K562 (cell line): Measurements from ENCODE around the gene FCAMR. TPM values are rescaled to one million over a fixed set of nuclear protein-coding genes. Genes with fewer than 3 reads are reported as not detected.

Experiments
- ATAC-seq: fragments of 200-7000 bp; cut with Tn5 transposase; 3 replicates; pipeline ENCODE4 v1.9.1; 2020; ENCODE audit warnings: moderate library complexity
- Bru-seq: library from RNA; stranded (reverse); fragments of 400-500 nt; gene quantifications from one replicate; lab custom pipeline; 2021; lab: Mats Ljungman, UMichigan
- BruChase-seq, 2 experiments: library from RNA; stranded (reverse); fragments of 400-500 nt; gene quantifications; one replicate each; lab custom pipeline; 2021; lab: Mats Ljungman, UMichigan
- BruUV-seq: library from RNA; stranded (reverse); fragments of 400-500 nt; replicated peaks from 2 replicates; lab custom pipeline; 2021; lab: Mats Ljungman, UMichigan
- CTCF ChIA-PET: fragments of 300-600 bp; formaldehyde crosslinking; extraction: SDS; loops from one replicate; lab custom pipeline; 2021; ENCODE audit warnings: low intra/inter-chr PET ratio; lab: Yijun Ruan, JAX
- POLR2A ChIA-PET: fragments of 300-600, 350-650 bp; sonication (Branson Sonifier 250); formaldehyde crosslinking; extraction: SDS; loops from one replicate; lab custom pipeline; 2021; ENCODE audit warnings: antibody characterized with exemption, inconsistent platforms; lab: Yijun Ruan, JAX
- DNase-seq, 4 experiments: peaks; one replicate each; pipeline versions ENCODE4 v3.0.0 to v3.0.0-alpha.2; 2011 to 2018; ENCODE audit warnings: low spot score in 3 of 4, mixed read lengths in 3 of 4; ENCODE audit errors: extremely low read depth in 1 of 4
- FAIRE-seq: peaks from 2 replicates; lab custom pipeline; 2011; peaks lifted over from hg19 to GRCh38; lab: Jason Lieb, UNC
- H2AFZ ChIP-seq: 2 replicates; pipeline ENCODE4 v1.6.0; 2011; ENCODE audit warnings: low read depth, low read length, control low read depth, inconsistent platforms
- H3K27ac ChIP-seq: fragments of 200-600 bp; 3 replicates; pipeline ENCODE4 v1.8.0; 2011; ENCODE audit warnings: low read depth, mild to moderate bottlenecking, control low read depth, inconsistent platforms, low read length, moderate library complexity, mixed read lengths; ENCODE audit errors: extremely low read depth
- H3K27me3 ChIP-seq, 2 experiments: fragments of 300-600 bp in 1 of 2; 2 replicates in 1 of 2; 3 replicates in 1 of 2; pipeline versions ENCODE4 v1.6.0 to v1.8.0; 2011; ENCODE audit warnings: inconsistent platforms in 2 of 2, low read length in 2 of 2, mild to moderate bottlenecking in 1 of 2, mixed read lengths in 1 of 2, moderate library complexity in 1 of 2; ENCODE audit not compliant: control insufficient read depth in 2 of 2, insufficient read depth in 2 of 2
- H3K36me3 ChIP-seq: fragments of 300-600 bp; 3 replicates; pipeline ENCODE4 v1.8.0; 2011; ENCODE audit warnings: mild to moderate bottlenecking, low read length, inconsistent platforms; ENCODE audit not compliant: control insufficient read depth, insufficient read depth
- H3K4me1 ChIP-seq, 2 experiments: fragments of 200-600 bp in 1 of 2; replicated peaks in 1 of 2; 2 replicates in 1 of 2; 3 replicates in 1 of 2; pipeline versions ENCODE4 v1.5.1 to v1.8.0; 2011; ENCODE audit warnings: inconsistent platforms in 2 of 2, low read length in 2 of 2, mild to moderate bottlenecking in 1 of 2, mixed read lengths in 1 of 2, moderate library complexity in 1 of 2; ENCODE audit not compliant: control insufficient read depth in 2 of 2, insufficient read depth in 2 of 2
- H3K4me2 ChIP-seq: 2 replicates; pipeline ENCODE4 v1.6.1; 2011; ENCODE audit warnings: low read length, control low read depth, inconsistent platforms, mixed read lengths; ENCODE audit not compliant: insufficient read depth
- H3K4me3 ChIP-seq: fragments of 200-600 bp; sonication (generic), shearing (Covaris generic); 2 replicates; pipeline ENCODE4 v1.5.1; 2016; ENCODE audit warnings: control low read depth, inconsistent platforms
- H3K79me2 ChIP-seq: fragments of 200-600 bp; 3 replicates; pipeline ENCODE4 v1.8.0; 2011; ENCODE audit warnings: low read length, inconsistent platforms; ENCODE audit not compliant: control insufficient read depth, insufficient read depth
- H3K9ac ChIP-seq, 2 experiments: 2 replicates each; pipeline versions ENCODE4 v1.6.0 to v1.6.1; 2011; ENCODE audit warnings: low read depth in 2 of 2, low read length in 2 of 2, control low read depth in 1 of 2, inconsistent platforms in 1 of 2, mild to moderate bottlenecking in 1 of 2, mixed read lengths in 1 of 2; ENCODE audit not compliant: insufficient read depth in 1 of 2
- H3K9me1 ChIP-seq: one replicate; pipeline ENCODE4 v1.6.0; 2011; ENCODE audit warnings: inconsistent platforms, mild to moderate bottlenecking, low read length, moderate library complexity; ENCODE audit not compliant: control insufficient read depth, insufficient read depth
- H3K9me3 ChIP-seq: replicated peaks from 2 replicates; pipeline ENCODE4 v1.5.1; 2011; ENCODE audit warnings: low read depth, low read length, inconsistent platforms; ENCODE audit not compliant: control insufficient read depth, insufficient read depth
- H4K20me1 ChIP-seq: replicated peaks from 2 replicates; pipeline ENCODE4 v1.6.1; 2011; ENCODE audit warnings: low read length, inconsistent platforms, mixed read lengths; ENCODE audit not compliant: control insufficient read depth, insufficient read depth
- BRD4 ChIP-seq: fragments of 200-600 bp; sonication (generic); IDR thresholded peaks from 2 replicates; pipeline ENCODE4 v1.6.1; 2017; ENCODE audit warnings: inconsistent platforms
- CBFA2T3 ChIP-seq: fragments of 450-650 bp; IDR thresholded peaks from 2 replicates; pipeline ENCODE4 v1.6.1; 2017
- CEBPG ChIP-seq, 3 experiments: fragments of 200-800 bp in 1 of 3; sonication (Bioruptor generic) in 1 of 3; sonication (generic) in 1 of 3; formaldehyde crosslinking in 1 of 3; IDR thresholded peaks in 2 of 3; conservative IDR thresholded peaks in 1 of 3; 2 replicates each; pipeline versions ENCODE4 v1.6.1 to v1.8.0; 2016 to 2022; ENCODE audit warnings: missing compliant biosample characterization in 2 of 3, missing genetic modification characterization in 2 of 3, mild to moderate bottlenecking in 1 of 3, missing genetic modification reagents in 1 of 3
- FOXP4 ChIP-seq: sonication (generic); formaldehyde crosslinking; IDR thresholded peaks from 2 replicates; pipeline ENCODE4 v1.8.0; 2022; ENCODE audit warnings: mild to moderate bottlenecking, missing genetic modification reagents, borderline replicate concordance
- IRF9 ChIP-seq: fragments of 450-650 bp; IDR thresholded peaks from 2 replicates; pipeline ENCODE4 v1.6.1; 2016; ENCODE audit warnings: missing biosample characterization, missing genetic modification characterization
- MCM5 ChIP-seq: fragments of 450-650 bp; IDR thresholded peaks from 2 replicates; pipeline ENCODE4 v1.6.1; 2016; ENCODE audit warnings: low read depth
- MED1 ChIP-seq: sonication (generic); formaldehyde crosslinking; IDR thresholded peaks from 2 replicates; pipeline ENCODE4 v1.8.1; 2023; ENCODE audit warnings: missing genetic modification reagents, borderline replicate concordance
- MYC ChIP-seq, 2 experiments: fragments of 250-450 bp in 1 of 2; sonication (Bioruptor Pico) in 1 of 2; IDR thresholded peaks; 2 replicates each; pipeline versions ENCODE4 v1.5.1 to v1.6.1; 2012 to 2021; ENCODE audit warnings: low read depth in 2 of 2, borderline replicate concordance in 1 of 2, improper control_type of control experiment in 1 of 2, low read length in 1 of 2, mild to moderate bottlenecking in 1 of 2, moderate library complexity in 1 of 2
- TARDBP ChIP-seq: fragments of 450-650 bp; IDR thresholded peaks from 2 replicates; pipeline ENCODE4 v1.6.1; 2016
- THRA ChIP-seq: fragments of 450-650 bp; IDR thresholded peaks from 2 replicates; pipeline ENCODE4 v1.6.1; 2017; ENCODE audit warnings: mild to moderate bottlenecking, moderate library complexity
- ZBTB26 ChIP-seq: fragments of 450-650 bp; formaldehyde crosslinking; IDR thresholded peaks from 2 replicates; pipeline ENCODE4 v1.4.0; 2022; ENCODE audit warnings: missing genetic modification characterization
- ZNF124 ChIP-seq: sonication (generic); formaldehyde crosslinking; IDR thresholded peaks from 2 replicates; pipeline ENCODE4 v1.8.1; 2022; ENCODE audit warnings: missing genetic modification reagents
- ZNF282 ChIP-seq: sonication (generic); formaldehyde crosslinking; IDR thresholded peaks from 2 replicates; pipeline ENCODE4 v1.8.1; 2023; ENCODE audit warnings: missing genetic modification reagents
- WGBS: fragments of 100-300 bp; shearing (Covaris generic); methylation state at CpG from one replicate; pipeline ENCODE4 v1.1.6; 2016; ENCODE audit warnings: low coverage, mixed read lengths; ENCODE audit not compliant: insufficient coverage; ENCODE audit errors: missing lambda C conversion rate; 5-methylcytosine and 5-hydroxymethylcytosine counted together
- in situ Hi-C: fragments of 300-500 bp; cut with MboI; formaldehyde crosslinking; loops from 4 replicates; pipeline ENCODE4 v1.15.0; 2018; ENCODE audit warnings: inconsistent platforms, mixed read lengths
- intact Hi-C: fragments of 100-400 bp; cut with micrococcal nuclease; formaldehyde crosslinking; loops from 2 replicates; pipeline ENCODE4 v1.14.2; 2022
- long read RNA-seq, 3 experiments: library from polyadenylated mRNA in 2 of 3; library from RNA in 1 of 3; unstranded in 2 of 3; stranded (forward) in 1 of 3; transcript quantifications; one replicate each; pipeline ENCODE4 v2.0.0, GENCODE V29; 2019 to 2022
- polyA minus RNA-seq, 3 experiments: library from RNA; depleted of rRNA, polyadenylated mRNA; stranded (reverse); fragments of >200 nt; gene quantifications; 2 replicates each; pipeline ENCODE4 v1.2.3, GENCODE V29; 2011
- polyA plus RNA-seq, 8 experiments: library from polyadenylated mRNA; depleted of rRNA in 4 of 8; stranded (reverse) in 5 of 8; unstranded in 3 of 8; fragments of >200 nt; fragmentation: Nextera tagmentation in 2 of 8; fragmentation: Illumina TruSeq in 1 of 8; extraction: Ambion mirVana in 2 of 8; extraction: Trizol in 1 of 8; gene quantifications; 2 replicates each; pipeline versions ENCODE4 v1.2.1 to v1.2.3, GENCODE V29; 2011 to 2014; ENCODE audit warnings: inconsistent platforms in 1 of 8, missing spikeins in 1 of 8
- total RNA-seq, 7 experiments: library from RNA; depleted of rRNA in 6 of 7; stranded (reverse); fragments of >200 nt in 6 of 7; fragmentation: Illumina TruSeq in 2 of 7; extraction: Trizol in 2 of 7; gene quantifications; 2 replicates each; pipeline versions ENCODE4 v1.2.1 to v1.2.3, GENCODE V29; 2011 to 2021; ENCODE audit warnings: low replicate concordance in 1 of 7

Gene FCAMR
- not detected in 2 replicates for total RNA-seq (2011; cell fraction: chromatin; rRNA removed; ENCODE audit: low replicate concordance)
- total RNA-seq (2011; cell fraction: nucleolus; rRNA removed), result not detected in 2 replicates
- total RNA-seq (2011; cell fraction: nucleoplasm; rRNA removed), result not detected in 2 replicates
- total RNA-seq (2014; rRNA removed) (not detected in 2 replicates), total RNA-seq (2014; rRNA removed; fragmentation: Illumina TruSeq; extraction: Trizol) (not detected in 2 replicates), total RNA-seq (2015; rRNA removed; fragmentation: Illumina TruSeq; extraction: Trizol) (not detected in 2 replicates), total RNA-seq (2021) (not detected in 2 replicates), polyA plus RNA-seq (2011; rRNA removed) (not detected in 2 replicates), polyA plus RNA-seq (2014; fragmentation: Illumina TruSeq; extraction: Trizol) (not detected in 2 replicates), polyA plus RNA-seq (2014; fragmentation: Nextera tagmentation; extraction: Ambion mirVana) (not detected), polyA plus RNA-seq (2014; rRNA removed) (not detected in 2 replicates), polyA minus RNA-seq (2011; rRNA and poly(A)+ RNA removed) (not detected in 2 replicates), Bru-seq, nascent RNA (not detected), BruChase-seq, experiment 1, labeled RNA remaining after a 2-hour chase (percentile 7 among the genes with signal in this experiment), BruChase-seq, experiment 2, labeled RNA remaining after a 6-hour chase (percentile 8 among the genes with signal in this experiment)
- not detected in 2 replicates for polyA plus RNA-seq (2011; cell fraction: cytosol; rRNA removed)
- not detected in 2 replicates for polyA plus RNA-seq (2011; cell fraction: nucleus; rRNA removed)
- not detected in 2 replicates for polyA plus RNA-seq (2012)
- not detected in 2 replicates for polyA minus RNA-seq (2011; cell fraction: cytosol; rRNA and poly(A)+ RNA removed)
- polyA minus RNA-seq (2011; cell fraction: nucleus; rRNA and poly(A)+ RNA removed), result not detected in 2 replicates
- long read RNA-seq, experiment 1, result 0 reads
- long read RNA-seq, experiment 2, result 0 reads
- long read RNA-seq, experiment 3, result 0 reads

GRCh38 chr1:206970446-206970845, at the start of gene FCAMR:
FCAMR (minus strand) TSS chr1:206970460; CDS start chr1:206970125, 335 bp downstream.
- ChIA-PET CTCF (no interaction called here), POLR2A (interaction anchor here (0.7 to 1.5 kb wide), 2 partner anchors 9 to 28 kb away, joined by 4 to 7 read pairs; no protein-coding TSS in a partner anchor)
- Histone ChIP-seq H2AFZ (no peak within 1 kb of the TSS), H3K9ac (no peak within 1 kb of the TSS), H3K4me2 (no peak within 1 kb of the TSS), H3K4me1 (no peaks in the 10 kb centered on the region; a peak in 1 of 5 replicates), H3K27ac (no peak within 1 kb of the TSS), H3K9me1 (no peaks in the 10 kb centered on the region), H3K4me3 (no peak within 1 kb of the TSS), H3K36me3 (no peaks in the 10 kb centered on the region), H4K20me1 (no peaks in the 10 kb centered on the region), H3K27me3 (peaks cover 12 to 21% of the 10 kb centered on the region in 2 experiments; a peak in 4 of 5 replicates), H3K9me3 (no peaks in the 10 kb centered on the region), H3K79me2 (no peaks in the 10 kb centered on the region)
- WGBS, result 0% methylated on average over 2 of the region's 2 CpGs
- in situ Hi-C loops (no loop called here), intact Hi-C loops (loop anchor here (10.0 kb wide), 1 partner anchor 476 kb away; no protein-coding TSS in a partner anchor)
- BruUV-seq, result no TSS peak
- ATAC-seq (no peak), DNase-seq (no peak), FAIRE-seq (no peak)
- no peak for TF ChIP-seq BRD4
- TF ChIP-seq MYC (IDR thresholded peaks at IDR 0.05; ENCODE audit: low read depth, low read length), result no peak
- no peak for TF ChIP-seq MYC (CRISPR knock-in tag; IDR thresholded peaks at IDR 0.05; ENCODE audit: borderline replicate concordance, low read depth)
- no peak for TF ChIP-seq CEBPG (CRISPR knock-in tag; IDR thresholded peaks at IDR 0.05)
- no peak for TF ChIP-seq CEBPG (tag; conservative IDR thresholded peaks at IDR 0.05 in 1 of 2, IDR thresholded peaks at IDR 0.05 in 1 of 2)
- no peak for TF ChIP-seq ZNF124 (CRISPR knock-in tag)
- no peak for TF ChIP-seq ZNF282 (CRISPR knock-in tag)
- no peak for TF ChIP-seq TARDBP
- TF ChIP-seq FOXP4 (CRISPR knock-in tag), result no peak
- no peak for TF ChIP-seq THRA
- no peak for TF ChIP-seq MCM5
- TF ChIP-seq MED1 (CRISPR knock-in tag), result no peak
- no peak for TF ChIP-seq CBFA2T3
- TF ChIP-seq IRF9 (tag), result no peak
- TF ChIP-seq ZBTB26 (CRISPR knock-in tag), result no peak
